Stimulated activated CD8-positive, alpha-beta memory T cell treated with anti-CD3 and anti-CD28 coated beads, Interleukin-15, amount 100 ng/mL, for 4 hours (primary cell): ENCODE data around the gene TMPRSS13.
"Not testable (repeated sequence)": the region's sequence is repeated elsewhere in the genome, so short reads cannot be mapped to it uniquely, and the experiment has no call there.

Experiments used
- DNase-seq, 2 donors: peaks; one replicate each; pipeline ENCODE4 v3.0.0-alpha.2; 2020; ENCODE audit warnings: low read depth in 2 of 2

The TMPRSS13 gene

DNA sequence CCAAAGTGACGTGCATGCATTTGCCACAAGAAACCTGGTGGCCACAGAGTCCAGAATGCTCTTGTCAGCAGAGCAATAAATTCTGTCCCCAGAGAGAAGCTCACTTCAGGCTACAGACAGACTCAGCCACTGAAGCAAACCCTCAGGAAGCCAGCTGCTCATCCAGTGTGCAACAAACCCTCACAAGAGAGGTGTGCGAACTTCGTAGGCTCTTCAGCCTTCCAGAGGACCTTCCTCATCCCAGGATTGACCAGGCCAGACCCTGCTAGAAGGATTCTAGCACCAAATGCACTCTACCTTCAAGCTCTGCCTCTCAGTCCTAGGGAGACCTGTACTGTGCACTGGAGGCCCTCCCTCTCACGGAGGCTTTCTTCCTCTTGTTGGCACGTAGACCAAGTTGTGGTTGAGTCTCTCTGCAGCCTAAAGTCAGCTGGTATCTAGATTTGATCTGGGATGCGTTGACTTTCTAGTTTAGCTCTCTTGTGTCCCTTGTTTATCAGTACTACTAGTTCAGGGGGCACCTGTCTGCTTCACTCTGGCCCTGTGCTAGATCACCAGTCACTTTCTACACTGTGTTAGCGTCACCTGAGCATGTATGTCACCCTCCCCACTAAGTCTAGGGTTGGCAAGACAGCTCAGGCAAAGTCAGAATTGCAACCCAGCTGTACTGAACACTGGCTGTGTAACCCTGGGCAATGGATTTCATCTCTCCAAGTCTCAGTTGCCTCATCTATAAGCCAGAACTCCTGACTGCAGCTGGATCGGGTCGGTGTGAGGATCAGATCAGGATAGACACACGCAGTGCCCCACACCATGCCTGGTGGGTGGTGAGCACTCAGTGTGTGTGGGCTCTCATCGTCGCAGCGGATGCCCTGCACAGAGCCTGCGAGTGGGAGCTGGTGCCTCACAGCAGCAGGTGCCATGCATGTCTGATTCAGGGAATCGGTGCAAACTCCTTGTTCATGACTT, 22.1 kb upstream of the TMPRSS13 start:
- DNase-seq: peak in 1 of 2 donors; percentile 31

DNA sequence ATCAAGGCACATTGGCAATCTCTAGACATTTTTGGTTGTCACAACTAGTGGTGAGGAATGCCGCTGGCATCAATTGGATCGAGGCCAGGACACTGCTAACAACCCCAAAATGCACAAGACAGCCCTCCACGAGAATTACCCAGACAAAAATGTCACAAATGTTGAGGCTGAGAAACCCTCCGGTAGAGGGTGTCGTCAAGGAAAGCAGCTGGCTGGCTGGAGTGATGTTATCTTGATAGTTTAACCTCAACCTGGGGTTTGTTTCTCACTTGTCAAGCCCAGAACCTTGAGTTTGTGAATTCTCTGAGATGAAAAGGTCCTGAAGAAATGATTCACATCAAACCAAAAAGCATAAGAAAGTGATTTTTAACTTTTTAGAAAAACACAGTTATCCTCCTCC, 21.1 kb upstream of the TMPRSS13 start:
- DNase-seq: peak in 1 of 2 donors; percentile 56

DNA sequence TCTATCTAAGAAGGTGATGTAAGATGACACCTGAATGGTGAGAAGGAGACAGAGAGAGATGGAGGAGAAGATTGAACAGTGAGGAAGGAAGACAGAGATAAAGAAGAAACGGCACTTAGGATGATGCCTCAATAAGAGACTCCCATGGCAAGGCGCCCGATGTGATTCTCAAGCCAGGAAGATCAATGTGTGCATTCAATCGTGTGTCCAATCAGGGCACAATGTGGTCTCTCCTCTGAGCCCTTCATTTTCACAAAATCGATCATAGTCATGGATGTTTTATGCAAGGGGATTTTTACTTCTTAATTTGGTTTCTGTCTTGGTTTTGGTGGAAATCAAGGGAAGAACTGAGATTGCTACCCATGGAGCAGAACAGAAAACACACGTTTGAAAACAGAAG, 19.9 kb upstream of the TMPRSS13 start:
- DNase-seq: no peak

DNA sequence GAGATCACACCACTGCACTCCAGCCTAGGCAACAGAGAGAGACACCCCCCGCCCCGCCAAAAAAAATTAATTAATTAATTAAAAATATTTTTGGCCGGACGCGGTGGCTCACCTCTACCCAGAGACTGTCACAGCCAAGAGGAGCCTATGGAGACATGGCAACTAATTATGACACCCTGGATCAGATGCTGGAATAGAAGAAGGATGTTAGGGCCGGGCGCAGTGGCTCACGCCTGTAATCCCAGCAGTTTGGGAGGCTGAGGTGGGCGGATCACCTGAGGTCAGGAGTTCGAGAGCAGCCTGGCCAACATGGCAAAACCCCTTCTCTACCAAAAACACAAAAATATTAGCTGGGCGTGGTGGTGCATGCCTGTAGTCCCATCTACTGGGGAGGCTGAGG, 19.3 kb upstream of the TMPRSS13 start:
- not testable (repeated sequence) for DNase-seq

DNA sequence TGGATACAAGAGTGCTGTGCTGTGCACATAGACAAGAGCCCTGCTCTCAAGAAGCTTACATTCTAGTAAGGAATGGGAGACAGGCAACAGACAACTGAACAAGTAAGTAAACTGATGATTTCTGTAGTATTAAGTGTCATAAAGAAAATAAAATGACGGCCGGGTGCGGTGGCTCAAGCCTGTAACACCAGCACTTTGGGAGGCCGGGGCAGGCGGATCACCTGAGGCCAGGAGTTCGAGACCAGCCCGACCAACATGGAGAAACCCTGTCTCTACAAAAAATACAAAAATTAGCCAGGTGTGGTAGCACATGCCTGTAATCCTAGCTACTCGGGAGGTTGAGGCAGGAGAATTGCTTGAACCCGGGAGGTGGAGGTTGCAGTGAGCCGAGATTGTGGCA, 18.5 kb upstream of the TMPRSS13 start:
- not testable (repeated sequence) for DNase-seq

DNA sequence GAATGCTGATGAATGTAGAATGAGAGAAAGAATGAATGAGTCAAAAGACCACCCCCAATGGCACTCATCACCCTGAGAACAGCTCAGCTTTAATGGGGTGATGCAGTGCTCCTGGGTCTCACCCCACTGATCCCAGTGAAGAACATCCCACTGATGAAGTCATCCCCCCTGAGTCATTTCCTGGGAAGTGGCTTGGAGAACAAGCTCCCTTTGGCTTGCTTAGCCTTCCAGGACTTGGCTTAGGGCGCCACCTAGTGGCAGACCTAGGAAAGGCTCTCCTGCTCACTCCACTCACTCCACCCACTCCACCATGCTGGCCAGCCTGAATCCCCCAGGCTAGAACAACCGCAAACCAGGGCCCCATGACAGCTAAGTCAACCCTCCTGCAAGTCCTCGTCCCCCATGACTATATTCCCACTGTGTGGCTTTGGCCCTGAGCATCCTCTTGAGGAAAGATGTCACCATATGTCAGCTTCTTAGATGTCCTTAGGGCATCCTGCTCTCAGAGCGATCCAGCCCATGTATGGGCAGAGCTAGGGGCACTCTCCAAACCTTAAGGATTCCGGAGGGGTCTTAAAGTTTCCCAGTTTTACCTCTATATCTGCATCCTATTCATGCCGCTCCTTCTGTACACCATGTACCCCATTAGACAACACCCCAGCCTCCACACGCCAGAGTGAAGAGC, 17.8 kb upstream of the TMPRSS13 start:
- peak; percentile 61 to 68 for DNase-seq

DNA sequence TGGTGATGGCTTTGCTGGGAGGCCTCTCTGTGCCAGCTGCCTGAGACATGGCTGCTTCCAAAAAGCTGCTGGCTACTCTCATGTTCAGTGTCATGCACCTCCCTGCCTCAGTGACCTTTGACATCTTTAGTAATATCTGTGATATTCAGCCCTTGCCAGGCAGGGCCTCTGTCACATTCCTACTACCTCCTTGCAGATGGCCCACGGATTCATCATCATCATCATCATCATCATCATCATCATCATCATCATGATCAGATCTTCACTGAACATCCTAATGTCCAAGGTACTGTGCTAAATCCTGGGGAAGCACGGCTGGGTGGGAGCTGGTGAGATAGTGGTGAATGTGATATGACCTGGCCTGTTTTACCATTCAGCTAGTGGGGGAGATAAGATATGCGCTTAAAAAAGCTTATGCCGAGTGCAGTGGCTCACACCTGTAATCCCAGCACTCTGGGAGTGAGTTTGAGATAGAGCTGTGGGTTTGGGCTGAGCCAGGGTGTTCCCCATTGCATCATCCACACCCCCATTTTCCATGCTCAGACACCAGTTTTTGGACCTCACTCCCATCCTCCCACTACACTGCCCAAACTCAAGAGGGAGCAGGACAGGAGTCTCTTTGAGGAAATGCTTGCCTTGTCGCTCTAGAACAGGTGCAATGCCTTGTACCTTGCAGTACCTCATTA, 17.1 kb upstream of the TMPRSS13 start:
- DNase-seq: no peak

DNA sequence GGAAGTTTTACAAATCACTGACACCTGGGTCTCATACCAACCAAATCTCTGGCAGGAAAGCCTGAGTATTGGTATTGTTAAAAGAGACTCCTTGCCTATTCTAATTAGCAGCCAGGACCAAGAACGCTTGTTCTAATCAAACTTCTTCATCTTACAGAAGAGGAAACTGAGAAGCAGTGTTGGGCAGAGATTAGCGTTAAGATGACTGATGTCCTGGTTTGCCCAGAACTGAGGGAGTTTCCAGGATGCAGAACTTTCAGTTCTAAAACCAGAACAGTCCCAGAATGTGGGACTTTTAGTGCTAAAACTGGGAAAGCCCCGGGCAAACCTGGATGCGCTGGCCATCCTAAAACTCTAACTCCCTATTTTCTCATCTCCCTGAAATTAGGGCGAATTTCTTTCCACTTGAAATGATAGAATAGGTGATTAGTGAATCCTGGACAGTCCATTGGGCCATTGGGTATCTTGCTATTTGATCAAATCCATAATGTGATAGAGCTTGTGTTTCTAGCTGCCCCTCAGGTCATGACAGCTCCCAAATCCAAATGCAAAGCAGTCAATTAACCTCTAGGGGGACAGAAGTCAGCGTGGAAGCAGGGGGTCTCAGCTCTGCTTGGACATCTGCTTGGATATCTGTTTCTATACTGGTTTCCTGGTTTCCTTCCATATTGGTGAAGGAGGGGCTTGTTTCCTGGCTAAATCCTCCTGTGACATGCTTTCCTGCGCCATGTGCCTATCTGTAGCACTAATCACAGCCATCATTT, 16.0 kb upstream of the TMPRSS13 start:
- DNase-seq: no peak

DNA sequence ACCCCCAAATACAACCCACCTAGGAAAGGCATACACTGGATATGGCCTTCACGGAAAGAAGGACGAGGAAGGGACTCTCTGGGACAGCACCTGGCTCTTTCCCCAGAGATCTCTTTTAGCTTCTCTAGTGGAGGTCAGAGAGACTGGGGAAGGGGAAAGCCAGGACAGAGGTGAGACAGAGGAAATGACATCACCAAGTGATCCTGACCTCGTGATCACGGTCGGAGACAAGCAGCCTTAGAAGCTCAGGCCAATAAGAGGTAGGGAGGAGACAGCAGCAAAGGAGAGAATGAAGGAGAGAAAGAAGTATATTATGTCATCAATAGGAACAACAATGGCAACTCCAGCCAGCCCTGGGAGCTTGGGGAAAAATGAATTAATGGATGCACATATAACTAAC, 15.4 kb upstream of the TMPRSS13 start:
- DNase-seq: no peak

DNA sequence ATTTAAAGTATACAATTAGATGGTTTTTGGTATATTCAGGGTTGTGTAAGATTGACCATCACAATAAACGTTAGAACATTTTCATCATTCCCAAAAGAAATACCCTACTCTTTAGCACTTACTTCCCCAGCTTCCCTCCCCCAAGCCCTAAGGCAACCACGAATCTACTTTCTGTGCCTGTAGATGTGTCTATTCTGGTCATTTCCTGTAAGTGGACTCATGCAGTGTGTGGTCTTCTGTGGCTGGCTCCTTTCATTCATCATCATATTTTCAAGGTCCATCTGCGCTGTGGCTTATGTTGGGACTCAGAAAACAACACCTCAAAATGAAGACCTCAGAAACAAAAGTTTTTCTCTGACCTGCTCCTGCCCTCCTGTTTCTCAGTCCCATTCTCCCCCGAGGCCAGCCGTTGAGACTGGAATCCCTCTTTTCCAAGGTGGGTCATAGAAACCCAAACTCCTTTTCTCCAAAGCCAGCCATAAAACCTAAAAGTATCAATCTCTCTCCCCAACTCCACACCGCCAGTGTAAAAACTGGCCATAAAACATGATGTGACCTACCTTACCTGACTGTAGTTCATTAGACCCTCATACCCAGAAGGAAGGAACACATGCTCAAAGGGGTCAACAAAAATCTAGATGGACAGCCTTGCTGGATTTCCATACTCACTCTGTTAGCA, 12.9 kb upstream of the TMPRSS13 start:
- no peak for DNase-seq

DNA sequence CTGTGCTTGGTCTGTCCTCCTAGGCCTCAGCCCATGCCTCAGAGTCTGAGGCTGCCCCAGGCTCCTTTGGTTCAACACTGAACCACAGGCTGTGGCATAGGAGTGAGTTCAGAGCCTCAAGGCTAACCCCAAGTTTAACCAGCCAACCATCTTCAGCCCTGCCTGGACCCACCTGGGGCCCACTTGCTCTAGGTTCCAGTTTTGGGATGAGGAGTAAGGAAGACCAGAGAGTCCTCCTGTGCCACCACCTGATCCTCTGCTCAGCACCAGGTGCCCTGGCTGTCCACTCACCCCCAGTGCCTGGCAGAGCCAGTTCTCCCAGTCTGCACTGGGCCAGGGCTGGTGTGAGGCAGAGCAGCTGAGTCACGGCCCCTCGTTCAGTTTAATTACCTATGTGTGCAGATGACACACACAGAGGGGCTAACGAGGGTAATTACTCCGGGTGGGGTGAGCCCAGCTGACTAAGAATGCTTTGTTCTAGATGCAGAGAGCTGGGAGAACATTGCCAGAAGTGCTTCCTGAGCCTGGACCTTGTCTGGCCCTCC, 12.0 kb upstream of the TMPRSS13 start:
- DNase-seq: no peak

DNA sequence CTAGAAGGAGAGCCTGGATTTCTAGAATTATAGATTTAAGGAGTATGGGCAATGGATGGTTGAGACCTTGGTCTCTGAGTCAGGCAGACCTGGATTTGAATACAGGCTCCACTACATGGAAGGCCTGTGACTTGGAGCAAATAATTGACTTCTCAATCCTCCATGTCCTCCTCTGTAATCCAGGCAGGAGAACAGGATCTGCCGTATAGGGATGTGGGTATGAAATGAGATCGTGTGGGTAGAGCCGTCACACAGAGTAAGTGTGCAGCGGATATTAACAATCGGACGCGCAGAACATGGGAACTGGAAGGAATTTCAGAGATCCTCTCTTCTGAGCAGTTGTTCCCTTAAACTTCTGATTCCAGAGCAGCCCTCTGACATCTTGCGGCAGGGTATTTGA, 11.5 kb upstream of the TMPRSS13 start:
- no peak for DNase-seq

DNA sequence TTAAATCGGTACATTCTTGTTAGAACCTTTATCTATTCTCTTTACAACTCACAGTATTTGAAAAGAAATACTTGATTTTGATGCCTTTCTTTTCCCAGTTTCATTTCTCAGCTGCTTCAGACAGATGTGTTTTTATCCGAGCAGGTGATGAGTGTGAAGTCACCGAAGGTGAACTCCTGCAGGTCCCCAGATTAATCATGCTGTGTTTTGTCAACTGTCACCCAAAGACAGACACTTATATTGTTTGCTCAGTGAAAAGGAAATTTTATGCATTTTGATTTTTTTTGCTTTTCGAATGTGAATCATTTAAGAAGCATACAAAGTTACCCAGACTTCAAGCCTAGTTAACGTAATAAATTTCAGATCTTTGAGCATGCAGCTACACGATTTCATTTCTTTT, 7.8 kb upstream of the TMPRSS13 start:
- DNase-seq: no peak

DNA sequence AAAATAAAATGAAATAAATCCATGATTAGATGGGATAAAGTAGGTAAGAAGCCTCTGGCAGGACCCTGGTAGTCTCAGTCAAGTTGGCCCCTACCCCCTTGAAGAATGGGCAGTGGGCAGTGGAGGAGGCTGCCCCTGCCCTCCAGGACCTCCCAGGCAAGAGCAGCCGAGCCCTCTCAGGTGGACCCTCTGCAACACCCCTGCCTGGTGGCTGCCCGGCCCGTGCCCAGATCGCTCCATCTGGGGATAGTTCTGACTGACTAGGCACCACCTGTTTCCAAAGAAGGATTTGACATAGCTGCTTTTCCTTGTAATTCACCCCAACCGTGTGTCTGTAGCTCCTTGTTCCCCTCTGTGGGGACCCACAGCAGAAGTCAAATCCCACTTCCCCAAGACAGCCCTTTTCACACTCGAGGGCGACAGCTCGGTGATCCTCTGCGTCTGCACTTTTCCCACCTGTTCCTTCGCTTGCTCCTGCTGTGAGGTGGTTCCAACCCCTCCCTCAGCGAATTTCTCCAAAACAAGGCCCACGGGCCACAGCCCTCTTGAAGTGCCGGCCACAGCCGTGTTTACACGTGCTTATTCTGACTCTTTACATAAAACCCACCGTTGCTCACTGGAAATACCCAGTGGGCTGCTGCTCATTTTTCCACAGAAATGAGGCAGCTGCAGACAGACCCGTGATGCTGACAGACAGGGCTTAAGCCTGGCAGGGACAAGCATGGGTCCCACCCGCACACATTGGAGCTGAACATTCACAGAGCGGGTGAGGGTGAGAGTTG, 5.5 kb upstream of the TMPRSS13 start:
- no peak for DNase-seq

DNA sequence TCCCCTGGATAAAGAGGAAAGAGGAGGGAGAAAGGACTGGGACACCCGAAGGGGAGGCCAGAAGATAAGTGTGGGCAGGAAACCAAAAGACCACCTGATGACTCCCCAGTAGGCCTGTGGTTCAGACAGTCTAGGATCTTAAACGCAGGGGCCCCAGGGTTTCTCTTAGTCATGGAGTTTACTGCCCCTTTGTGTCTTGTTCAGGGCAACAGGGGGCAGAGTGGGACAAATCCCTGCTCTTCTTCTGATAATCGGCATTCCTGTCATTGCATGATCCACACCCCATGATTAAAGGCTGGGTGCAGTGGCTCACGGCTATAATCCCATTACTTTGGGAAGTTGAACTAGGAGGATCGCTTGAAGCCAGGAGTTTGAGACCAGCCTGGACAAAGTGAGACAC, 4.7 kb upstream of the TMPRSS13 start:
- DNase-seq: no peak

DNA sequence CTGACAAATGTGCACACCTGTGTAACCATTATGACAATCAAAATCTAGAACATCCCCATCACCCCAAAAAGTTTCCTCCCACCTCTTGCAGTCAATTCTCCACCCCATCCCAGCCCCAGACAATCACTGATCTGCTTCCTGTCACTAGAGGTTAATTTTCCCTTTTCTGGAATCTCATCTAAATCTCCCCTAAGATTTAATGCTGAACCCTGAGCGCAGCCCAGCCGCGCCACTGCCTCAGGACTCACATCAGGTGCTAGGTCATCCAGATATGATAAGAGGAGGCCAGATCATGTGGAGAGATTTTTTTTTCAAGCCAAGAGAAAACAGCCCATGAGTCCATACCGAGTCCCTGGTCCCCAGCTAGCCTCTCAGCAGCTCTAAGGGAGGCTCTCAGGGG, 4.3 kb upstream of the TMPRSS13 start:
- no peak for DNase-seq

DNA sequence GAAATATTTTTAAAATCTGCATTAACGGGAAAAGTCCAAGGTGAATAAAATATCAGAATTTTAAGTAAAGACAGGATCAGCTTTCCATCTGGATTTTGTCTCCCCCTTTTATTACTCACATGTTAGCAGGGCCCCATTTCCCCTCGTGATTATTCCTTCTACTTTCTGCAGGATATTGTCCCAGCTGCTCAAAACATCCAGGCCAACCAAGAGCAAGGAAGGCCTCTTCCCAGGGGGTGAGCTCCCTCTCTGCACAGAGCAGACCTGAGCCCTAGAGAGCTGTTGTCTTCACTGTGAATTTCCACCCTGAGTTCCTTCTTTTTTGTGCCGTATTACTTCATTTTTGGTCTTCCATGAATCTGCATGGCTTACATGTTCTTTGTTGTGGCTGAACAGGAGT, 3.7 kb upstream of the TMPRSS13 start:
- DNase-seq: no peak

DNA sequence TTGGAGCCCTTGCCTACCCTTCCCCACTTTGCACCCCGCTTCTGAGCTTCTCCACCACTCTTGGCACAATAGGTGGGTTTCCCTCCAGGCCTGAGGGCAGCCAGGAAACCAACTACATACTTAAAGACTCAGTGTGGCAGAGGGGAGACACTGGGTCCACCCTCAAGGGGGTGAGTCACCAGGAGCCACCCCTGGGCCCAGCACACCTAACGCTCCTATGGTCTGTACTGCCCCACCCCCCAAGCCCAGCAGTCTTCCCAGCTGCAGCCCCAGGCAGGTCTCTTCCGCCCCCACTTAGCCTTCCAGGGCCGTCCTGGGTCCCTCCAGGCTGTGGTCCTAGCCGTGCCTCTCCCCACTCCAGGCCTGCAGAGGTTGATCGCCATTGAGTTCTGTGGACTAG, 3.2 kb upstream of the TMPRSS13 start:
- no peak for DNase-seq

DNA sequence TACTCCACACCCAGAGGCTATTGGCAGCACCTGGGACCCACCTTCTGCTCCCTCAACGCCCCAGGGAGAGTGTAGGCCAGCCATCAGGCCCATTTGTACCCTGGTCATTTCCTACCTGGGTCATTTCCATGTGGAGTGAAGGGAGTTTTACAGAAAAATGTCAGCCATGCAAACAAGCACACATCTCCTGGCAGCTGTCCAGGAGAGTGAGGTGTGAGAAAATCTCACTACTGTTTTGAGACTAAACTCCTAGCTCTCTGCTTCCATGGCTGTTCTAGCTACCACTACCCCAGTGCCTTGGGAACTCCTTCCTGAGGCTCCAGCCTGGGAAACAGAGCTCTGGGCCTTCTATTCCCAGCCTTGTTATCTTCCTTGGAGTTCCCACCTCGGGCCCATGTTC, 2.8 kb upstream of the TMPRSS13 start:
- no peak for DNase-seq

DNA sequence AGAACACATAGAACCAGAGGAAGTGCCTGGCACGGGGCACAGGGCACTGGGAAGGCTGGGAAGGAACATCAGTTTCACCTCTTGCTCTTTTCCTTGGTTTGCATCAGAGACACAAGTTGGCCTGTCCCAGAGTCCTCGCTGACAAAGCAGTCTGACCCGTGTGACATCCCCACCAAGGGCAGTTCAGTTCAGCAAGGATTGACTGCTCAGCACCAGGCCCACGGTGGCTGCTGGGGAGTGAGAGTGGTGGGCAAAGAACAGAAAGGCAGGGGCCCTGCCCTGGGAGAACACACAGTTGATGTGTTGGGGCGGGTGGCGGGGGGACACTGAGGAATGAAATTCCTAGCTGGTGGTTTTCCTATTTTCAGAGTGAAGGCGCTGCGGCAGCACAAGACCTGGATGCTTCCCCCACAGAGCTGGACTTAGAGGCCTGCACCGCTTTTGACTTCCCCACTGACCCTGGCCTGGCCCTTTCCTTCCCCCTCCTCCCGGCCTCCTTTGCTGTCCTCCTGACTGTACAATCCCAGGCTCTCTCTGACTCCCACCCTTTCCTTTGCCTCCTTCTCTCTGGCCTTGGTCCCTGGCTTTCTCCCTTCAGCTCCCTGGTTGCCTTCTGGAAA, 2.2 kb upstream of the TMPRSS13 start:
- DNase-seq: no peak
